HCT116 (cell line): ENCODE data around the gene EXD3. TPM values are rescaled to one million over a fixed set of nuclear protein-coding genes. Genes with fewer than 3 reads are reported as not detected.

ENCODE experiments used
- ATAC-seq: fragments of 200-7000 bp; cut with Tn5 transposase; 2 replicates; pipeline ENCODE4 v1.9.1; 2020; ENCODE audit warnings: mild to moderate bottlenecking, moderate library complexity
- BruUV-seq: library from RNA; stranded (reverse); fragments of 400-500 nt; replicated peaks from 2 replicates; lab custom pipeline; 2021; lab: Mats Ljungman, UMichigan
- CTCF ChIA-PET: fragments of 300-600 bp; sonication (Branson Sonifier 250); formaldehyde crosslinking; loops from one replicate; lab custom pipeline; 2021; ENCODE audit warnings: antibody characterized with exemption; lab: Charles Lee
- POLR2A ChIA-PET: fragments of 300-600, 350-600 bp; sonication (Branson Sonifier 250); formaldehyde crosslinking; loops from one replicate; lab custom pipeline; 2021; ENCODE audit warnings: antibody characterized with exemption; lab: Charles Lee
- RAD21 ChIA-PET, 2 experiments: fragments of 300-600 bp; sonication (Branson Sonifier 250); formaldehyde crosslinking; loops; one replicate each; lab custom pipeline; 2023; ENCODE audit warnings: low total read pairs in 2 of 2; ENCODE audit not compliant: uncharacterized antibody in 2 of 2, unreplicated experiment in 2 of 2, low non-redundant PET in 1 of 2; lab: Charles Lee
- DNase-seq: peaks from one replicate; pipeline ENCODE4 v3.0.0-alpha.2; 2010; ENCODE audit warnings: low read depth, low spot score
- H2AFZ ChIP-seq: fragments of 200-600 bp; shearing (Covaris generic), sonication (generic); 2 replicates; pipeline ENCODE4 v1.6.1; 2017; ENCODE audit warnings: low read depth, mixed run types, mixed read lengths, antibody characterized with exemption, low read length; ENCODE audit not compliant: poor library complexity, severe bottlenecking
- H3K27ac ChIP-seq: 2 replicates; pipeline ENCODE4 v1.5.1; 2012; ENCODE audit warnings: low read depth, low read length
- H3K27me3 ChIP-seq: fragments of 200-600 bp; sonication (generic); 2 replicates; pipeline ENCODE4 v1.6.1; 2016; ENCODE audit warnings: mixed run types, low read length, mixed read lengths; ENCODE audit not compliant: insufficient read depth
- H3K36me3 ChIP-seq, 2 experiments: fragments of 200-500 bp in 1 of 2; fragments of 200-600 bp in 1 of 2; sonication (Bioruptor generic) in 1 of 2; sonication (generic) in 1 of 2; 2 replicates each; pipeline versions ENCODE4 v1.5.1 to v1.6.1; 2014 to 2016; ENCODE audit warnings: low read length in 2 of 2, inconsistent platforms in 1 of 2, mixed read lengths in 1 of 2, mixed run types in 1 of 2; ENCODE audit not compliant: insufficient read depth in 2 of 2, control insufficient read depth in 1 of 2
- H3K4me1 ChIP-seq, 2 experiments: fragments of 200-600 bp in 1 of 2; sonication (generic) in 1 of 2; 2 replicates each; pipeline versions ENCODE4 v1.5.1 to v1.6.1; 2012 to 2017; ENCODE audit warnings: low read length in 2 of 2, inconsistent platforms in 1 of 2, mild to moderate bottlenecking in 1 of 2, mixed read lengths in 1 of 2, mixed run types in 1 of 2, moderate library complexity in 1 of 2; ENCODE audit not compliant: insufficient read depth in 2 of 2, control insufficient read depth in 1 of 2
- H3K4me2 ChIP-seq: fragments of 200-600 bp; sonication (generic); 2 replicates; pipeline ENCODE4 v1.6.1; 2017; ENCODE audit warnings: mixed run types, low read length, mixed read lengths
- H3K4me3 ChIP-seq, 2 experiments: fragments of 200-600 bp in 1 of 2; sonication (generic) in 1 of 2; replicated peaks in 1 of 2; 2 replicates each; pipeline ENCODE4 v1.5.1; 2011 to 2016; ENCODE audit warnings: low read length in 2 of 2, control low read depth in 1 of 2, low read depth in 1 of 2, mild to moderate bottlenecking in 1 of 2, mixed read lengths in 1 of 2, mixed run types in 1 of 2
- H3K79me2 ChIP-seq: fragments of 200-600 bp; sonication (generic); 2 replicates; pipeline ENCODE4 v1.6.1; 2017; ENCODE audit warnings: mild to moderate bottlenecking, mixed run types, low read length, moderate library complexity, mixed read lengths; ENCODE audit not compliant: insufficient read depth
- H3K9ac ChIP-seq: fragments of 200-600 bp; sonication (generic); 2 replicates; pipeline ENCODE4 v1.6.1; 2016; ENCODE audit warnings: low read length, mixed read lengths
- H3K9me2 ChIP-seq: fragments of 200-600 bp; sonication (generic), shearing (Covaris generic); 2 replicates; pipeline ENCODE4 v1.6.1; 2017; ENCODE audit warnings: mixed run types, mild to moderate bottlenecking, moderate library complexity; ENCODE audit not compliant: insufficient read depth
- H3K9me3 ChIP-seq, 2 experiments: fragments of 200-500 bp in 1 of 2; fragments of 200-600 bp in 1 of 2; sonication (Bioruptor generic) in 1 of 2; sonication (generic) in 1 of 2; 2 replicates each; pipeline ENCODE4 v1.6.1; 2014 to 2017; ENCODE audit warnings: low read length in 2 of 2, mixed read lengths in 2 of 2, inconsistent platforms in 1 of 2, low read depth in 1 of 2, mild to moderate bottlenecking in 1 of 2, mixed run types in 1 of 2, moderate library complexity in 1 of 2; ENCODE audit not compliant: control insufficient read depth in 1 of 2, insufficient read depth in 1 of 2
- H4K20me1 ChIP-seq: fragments of 200-600 bp; sonication (generic), shearing (Covaris generic); 2 replicates; pipeline ENCODE4 v1.6.1; 2017; ENCODE audit warnings: mixed run types, mild to moderate bottlenecking, moderate library complexity; ENCODE audit not compliant: insufficient read depth
- ATF3 ChIP-seq: IDR thresholded peaks from 2 replicates; pipeline ENCODE4 v1.6.1; 2012
- CBX3 ChIP-seq: IDR thresholded peaks from 2 replicates; pipeline ENCODE4 v1.6.1; 2012; ENCODE audit warnings: low read depth
- CTCF ChIP-seq, 3 experiments: fragments of 200-600 bp in 1 of 3; sonication (generic) in 1 of 3; IDR thresholded peaks in 2 of 3; conservative IDR thresholded peaks in 1 of 3; 2 replicates each; pipeline ENCODE4 v1.5.1; 2012 to 2017; ENCODE audit warnings: low read depth in 2 of 3, low read length in 2 of 3, antibody characterized with exemption in 1 of 3, borderline replicate concordance in 1 of 3, control low read depth in 1 of 3, mild to moderate bottlenecking in 1 of 3, mixed read lengths in 1 of 3, mixed run types in 1 of 3, moderate library complexity in 1 of 3; ENCODE audit not compliant: insufficient read depth in 1 of 3
- EGR1 ChIP-seq: IDR thresholded peaks from 2 replicates; pipeline ENCODE4 v1.6.1; 2012; ENCODE audit warnings: low read depth
- ELF1 ChIP-seq: IDR thresholded peaks from 2 replicates; pipeline ENCODE4 v1.6.1; 2012; ENCODE audit warnings: low read depth, borderline replicate concordance
- EZH2 ChIP-seq: fragments of 200-600 bp; sonication (generic); IDR thresholded peaks from 2 replicates; pipeline ENCODE4 v1.6.1; 2017; ENCODE audit warnings: antibody characterized with exemption, mixed run types
- EZH2phosphoT487 ChIP-seq: fragments of 200-600 bp; IDR thresholded peaks from 2 replicates; pipeline ENCODE4 v1.6.1; 2018; ENCODE audit warnings: antibody characterized with exemption, borderline replicate concordance
- FOSL1 ChIP-seq: IDR thresholded peaks from 2 replicates; pipeline ENCODE4 v1.6.1; 2012; ENCODE audit warnings: low read depth
- JUND ChIP-seq: IDR thresholded peaks from 2 replicates; pipeline ENCODE4 v1.6.1; 2012
- MAX ChIP-seq: IDR thresholded peaks from 2 replicates; pipeline ENCODE4 v1.6.1; 2012
- POLR2A ChIP-seq: IDR thresholded peaks from 2 replicates; pipeline ENCODE4 v1.7.0; 2011; ENCODE audit warnings: borderline replicate concordance; ENCODE audit not compliant: insufficient read depth, insufficient read length; ENCODE audit errors: extremely low read depth
- POLR2AphosphoS5 ChIP-seq: IDR thresholded peaks from 2 replicates; pipeline ENCODE4 v1.6.1; 2011; ENCODE audit warnings: mild to moderate bottlenecking, low read depth, low read length, moderate library complexity
- RAD21 ChIP-seq: IDR thresholded peaks from 2 replicates; pipeline ENCODE4 v1.6.1; 2012; ENCODE audit warnings: low read depth, mild to moderate bottlenecking
- REST ChIP-seq: IDR thresholded peaks from 2 replicates; pipeline ENCODE4 v1.6.1; 2012; ENCODE audit warnings: low read depth
- SIN3A ChIP-seq: IDR thresholded peaks from 2 replicates; pipeline ENCODE4 v1.6.1; 2012; ENCODE audit warnings: low read depth
- SP1 ChIP-seq: IDR thresholded peaks from 2 replicates; pipeline ENCODE4 v1.6.1; 2012; ENCODE audit warnings: low read depth
- TCF7L2 ChIP-seq: IDR thresholded peaks from 2 replicates; pipeline ENCODE4 v1.7.0; 2011; ENCODE audit warnings: borderline replicate concordance, inconsistent platforms; ENCODE audit not compliant: insufficient read depth, insufficient read length; ENCODE audit errors: extremely low read depth
- YY1 ChIP-seq: IDR thresholded peaks from 2 replicates; pipeline ENCODE4 v1.6.1; 2011; ENCODE audit warnings: low read length, low read depth, moderate library complexity, mild to moderate bottlenecking; ENCODE audit not compliant: insufficient replicate concordance; ENCODE audit errors: extremely low read depth
- ZFX ChIP-seq: fragments of 450-650 bp; IDR thresholded peaks from 2 replicates; pipeline ENCODE4 v1.6.1; 2017
- intact Hi-C: fragments of 100-400 bp; cut with micrococcal nuclease; formaldehyde crosslinking; loops from 2 replicates; pipeline ENCODE4 v1.10.0; 2022
- total RNA-seq: library from RNA; stranded (reverse); gene quantifications from one replicate; pipeline ENCODE4 v1.2.1, GENCODE V29; 2021; ENCODE audit not compliant: unreplicated experiment

Gene EXD3
- total RNA-seq, 1 experiment from 2014 or later, result 25.4 TPM

- Histone ChIP-seq H3K4me2 (no peak overlapping the region), H2AFZ (no peak overlapping the region), H3K79me2 (no peaks in the 10 kb centered on the region), H3K27ac (no peak overlapping the region), H3K36me3 (no peaks in the 10 kb centered on the region), H3K9ac (no peak overlapping the region), H3K4me3 (no peak overlapping the region), H3K27me3 (no peaks in the 10 kb centered on the region), H3K9me3 (no peaks in the 10 kb centered on the region), H3K9me2 (no peaks in the 10 kb centered on the region), H4K20me1 (no peaks in the 10 kb centered on the region), H3K4me1 (peaks cover 8 to 20% of the 10 kb centered on the region in 2 experiments; a peak in 3 of 4 replicates)
- no peak for ATAC-seq
- POLR2A ChIA-PET, result no interaction called here
- intact Hi-C loops, result no loop called here
- no peak for TF ChIP-seq POLR2AphosphoS5
- TF ChIP-seq YY1, result no peak
- TF ChIP-seq EGR1, result no peak
- no peak for TF ChIP-seq TCF7L2
- no peak for TF ChIP-seq EZH2
- TF ChIP-seq POLR2A, result no peak
- no peak for TF ChIP-seq MAX
- TF ChIP-seq FOSL1, result no peak
- TF ChIP-seq RAD21, result no peak
- no peak for TF ChIP-seq CTCF (IDR thresholded peaks at IDR 0.05 in 2 of 3, conservative IDR thresholded peaks at IDR 0.05 in 1 of 3; ENCODE audit: borderline replicate concordance in 1 of 3, insufficient read depth in 1 of 3, low read depth in 2 of 3, low read length in 2 of 3)
- no peak for TF ChIP-seq JUND
- TF ChIP-seq REST, result no peak
- TF ChIP-seq ZFX, result no peak
- no peak for TF ChIP-seq CBX3
- TF ChIP-seq ELF1, result no peak
- TF ChIP-seq EZH2phosphoT487, result no peak
- TF ChIP-seq ATF3, result no peak
- no peak for TF ChIP-seq SIN3A
- no peak for TF ChIP-seq SP1
- no TSS peak for BruUV-seq
- DNase-seq, result no peak
- CTCF ChIA-PET, result no interaction called here
- RAD21 ChIA-PET, result no interaction called here
Observed at GRCh38 chr9:137465000-137465719, 42.2 kb upstream of the EXD3 start.
